ENCODE results near the gene UBAC2. TPM values are rescaled to one million over a fixed set of nuclear protein-coding genes. Genes with fewer than 3 reads are reported as not detected.

The UBAC2 gene
- total and polyA plus RNA-seq, 4 experiments from 2014 or later, result 88.4 to 161 (median 101) TPM

DNA sequence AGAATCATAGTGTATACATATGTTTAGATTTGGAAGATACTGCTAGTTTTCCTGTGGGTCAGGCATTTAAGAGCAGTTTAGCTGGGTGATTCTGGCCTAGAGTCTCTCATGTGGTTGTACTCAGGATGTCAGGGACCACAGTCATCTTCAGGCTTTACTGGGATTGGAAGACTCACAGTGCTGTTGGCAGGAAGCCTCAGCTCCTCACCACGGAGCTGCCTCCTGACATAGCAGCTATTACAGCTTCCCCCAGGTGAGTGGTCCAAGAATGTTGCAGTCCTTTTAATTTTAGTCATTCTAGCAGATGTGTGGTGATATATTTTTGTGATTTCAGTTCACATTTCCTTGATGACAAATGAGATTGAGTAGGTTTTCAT is 74.4 kb downstream of the UBAC2 start:
- H3K36me3 Mint-ChIP-seq, result peaks cover 26 to 34% of the 10 kb centered on the region in 2 donors
- CTCF ChIA-PET (ENCODE audit: partially characterized antibody), result interaction anchor here (0.6 to 15.1 kb wide), 15 partner anchors 8 to 164 kb away, joined by 3 to 564 read pairs (median 13); partner anchors contain the start of genes GPR183 and UBAC2

GRCh38 chr13:99276706-99277105 is 76.1 kb downstream of the UBAC2 start:
- Histone ChIP-seq H3K27ac (ENCODE audit: low read depth, low read length) (no peak overlapping the region), H3K4me1 (ENCODE audit: insufficient read depth, low read length) (peaks cover 93% of the 10 kb centered on the region), H3K4me3 (ENCODE audit: low read length in 2 of 2) (no peak overlapping the region), H3K9me3 (ENCODE audit: control insufficient read depth in 1 of 2, low read length in 2 of 2) (no peaks in the 10 kb centered on the region), H3K27me3 (ENCODE audit: insufficient read depth, low read length) (no peaks in the 10 kb centered on the region), H3K36me3 (ENCODE audit: insufficient read depth, low read length) (no peaks in the 10 kb centered on the region)
- peak overlapping the region in 5 of 8 donors; percentile 14 to 73 (median 25) for H3K4me3 Mint-ChIP-seq
- peak overlapping the region; percentile 49 to 97 (median 88) for H3K27ac Mint-ChIP-seq
- intact Hi-C loops (cut with micrococcal nuclease), result no loop called here
- POLR2A ChIA-PET (ENCODE audit: partially characterized antibody), result interaction anchor here (0.7 to 9.6 kb wide), 5 partner anchors 9 to 149 kb away, joined by 3 to 349 read pairs (median 4); partner anchors contain the start of gene GPR183
- H3K27me3 Mint-ChIP-seq, result no peaks in the 10 kb centered on the region
- H3K36me3 Mint-ChIP-seq, result peaks cover 38 to 42% of the 10 kb centered on the region in 2 donors
- CTCF ChIA-PET (ENCODE audit: partially characterized antibody), result interaction anchor here (1.1 to 15.1 kb wide), 9 partner anchors 10 to 162 kb away, joined by 3 to 564 read pairs (median 22); partner anchors contain the start of genes GPR183 and UBAC2
- peaks cover 77 to 99% (median 88%) of the 10 kb centered on the region in 4 donors for H3K4me1 Mint-ChIP-seq
- H3K9me3 Mint-ChIP-seq, result peaks cover 0 to 17% (median 5%) of the 10 kb centered on the region in 8 donors
- DNase-seq, result no peak

More for the DNA sequence above, 74.4 kb downstream of the UBAC2 start:
- peak overlapping the region in 7 of 8 donors; percentile 43 to 86 (median 74) for H3K4me3 Mint-ChIP-seq
- DNase-seq, result peak; percentile 46 to 67 (median 54)
- Histone ChIP-seq H3K4me3 (ENCODE audit: low read length in 2 of 2) (peak overlapping the region in 1 of 2 donors; percentile 3), H3K36me3 (ENCODE audit: insufficient read depth, low read length) (no peaks in the 10 kb centered on the region), H3K27ac (ENCODE audit: low read depth, low read length) (peak overlapping the region; percentile 11), H3K9me3 (ENCODE audit: control insufficient read depth in 1 of 2, low read length in 2 of 2) (no peaks in the 10 kb centered on the region), H3K4me1 (ENCODE audit: insufficient read depth, low read length) (peaks cover 93% of the 10 kb centered on the region), H3K27me3 (ENCODE audit: insufficient read depth, low read length) (no peaks in the 10 kb centered on the region)
- POLR2A ChIA-PET (ENCODE audit: partially characterized antibody), result interaction anchor here (0.9 to 9.6 kb wide), 19 partner anchors 9 to 330 kb away, joined by 3 to 349 read pairs (median 6); partner anchors contain the start of genes GPR183 and UBAC2
- peak overlapping the region; percentile 80 to 98 (median 94) for H3K27ac Mint-ChIP-seq
- H3K27me3 Mint-ChIP-seq, result no peaks in the 10 kb centered on the region
- intact Hi-C loops (cut with micrococcal nuclease), result loop anchor here (1.0 kb wide), 1 partner anchor 12 kb away; no protein-coding TSS in a partner anchor
- peaks cover 0 to 17% (median 5%) of the 10 kb centered on the region in 8 donors for H3K9me3 Mint-ChIP-seq
- H3K4me1 Mint-ChIP-seq, result peaks cover 79 to 99% (median 89%) of the 10 kb centered on the region in 4 donors

DNA sequence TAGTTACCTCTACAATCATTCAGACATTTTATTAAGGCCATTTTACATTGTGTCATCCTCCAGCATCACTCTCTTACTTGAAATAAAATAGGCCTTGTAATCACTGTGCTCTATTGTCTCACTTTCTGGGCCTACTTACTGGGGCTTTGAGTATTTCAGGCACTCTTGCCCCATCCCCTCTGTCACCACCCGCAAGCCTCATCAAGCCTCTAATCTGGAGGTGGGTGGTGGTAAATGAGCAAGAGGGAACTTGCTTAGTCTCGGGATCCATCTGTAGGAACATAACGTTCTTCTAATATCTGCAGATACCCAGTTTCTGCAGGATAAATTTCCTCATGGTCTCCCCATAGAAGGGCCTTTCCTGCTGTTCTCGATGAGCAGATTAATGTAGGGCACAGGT is 77.0 kb downstream of the UBAC2 start:
- no peak for DNase-seq
- Mint-ChIP-seq H3K9me3 (peaks cover 0 to 9% (median 2%) of the 10 kb centered on the region in 8 donors), H3K4me3 (peak overlapping the region in 6 of 8 donors; percentile 1 to 74 (median 14)), H3K4me1 (peaks cover 80 to 99% (median 90%) of the 10 kb centered on the region in 4 donors), H3K36me3 (peaks cover 36 to 39% of the 10 kb centered on the region in 2 donors), H3K27ac (peak overlapping the region; percentile 15 to 88 (median 67)), H3K27me3 (no peaks in the 10 kb centered on the region)
- H3K36me3 ChIP-seq (ENCODE audit: insufficient read depth, low read length), result no peaks in the 10 kb centered on the region
- intact Hi-C loops (cut with micrococcal nuclease), result no loop called here
- H3K9me3 ChIP-seq (ENCODE audit: control insufficient read depth in 1 of 2, low read length in 2 of 2), result no peaks in the 10 kb centered on the region
- H3K4me3 ChIP-seq (ENCODE audit: low read length in 2 of 2), result no peak overlapping the region
- POLR2A ChIA-PET (ENCODE audit: partially characterized antibody), result interaction anchor here (1.1 to 10.2 kb wide), 4 partner anchors 22 to 109 kb away, joined by 3 to 406 read pairs (median 6); partner anchors contain the start of gene GPR183
- H3K27ac ChIP-seq (ENCODE audit: low read depth, low read length), result no peak overlapping the region
- peaks cover 93% of the 10 kb centered on the region for H3K4me1 ChIP-seq (ENCODE audit: insufficient read depth, low read length)
- no peaks in the 10 kb centered on the region for H3K27me3 ChIP-seq (ENCODE audit: insufficient read depth, low read length)
- CTCF ChIA-PET (ENCODE audit: partially characterized antibody), result interaction anchor here (1.0 to 15.1 kb wide), 5 partner anchors 9 to 163 kb away, joined by 3 to 315 read pairs (median 23); no protein-coding TSS in a partner anchor

- Histone ChIP-seq H3K27ac (ENCODE audit: low read depth, low read length) (no peak overlapping the region), H3K4me3 (ENCODE audit: low read length in 2 of 2) (no peak overlapping the region), H3K36me3 (ENCODE audit: insufficient read depth, low read length) (no peaks in the 10 kb centered on the region), H3K27me3 (ENCODE audit: insufficient read depth, low read length) (no peaks in the 10 kb centered on the region), H3K4me1 (ENCODE audit: insufficient read depth, low read length) (peaks cover 95% of the 10 kb centered on the region), H3K9me3 (ENCODE audit: control insufficient read depth in 1 of 2, low read length in 2 of 2) (no peaks in the 10 kb centered on the region)
- H3K27me3 Mint-ChIP-seq, result no peaks in the 10 kb centered on the region
- peak overlapping the region in 6 of 8 donors; percentile 13 to 63 (median 30) for H3K4me3 Mint-ChIP-seq
- CTCF ChIA-PET (ENCODE audit: partially characterized antibody), result interaction anchor here (1.0 to 12.4 kb wide), 6 partner anchors 9 to 162 kb away, joined by 3 to 139 read pairs (median 10); no protein-coding TSS in a partner anchor
- H3K36me3 Mint-ChIP-seq, result peaks cover 30 to 38% of the 10 kb centered on the region in 2 donors
- H3K4me1 Mint-ChIP-seq, result peaks cover 84 to 99% (median 91%) of the 10 kb centered on the region in 4 donors
- no peak for DNase-seq
- peak overlapping the region; percentile 25 to 88 (median 65) for H3K27ac Mint-ChIP-seq
- POLR2A ChIA-PET (ENCODE audit: partially characterized antibody), result interaction anchor here (1.1 to 10.2 kb wide), 5 partner anchors 10 to 109 kb away, joined by 3 to 406 read pairs (median 6); partner anchors contain the start of gene GPR183
- intact Hi-C loops (cut with micrococcal nuclease), result no loop called here
- H3K9me3 Mint-ChIP-seq, result peaks cover 0 to 4% (median 0%) of the 10 kb centered on the region in 8 donors
Measured at GRCh38 chr13:99278200-99278599, 77.5 kb downstream of the UBAC2 start.

- ChIA-PET POLR2A (ENCODE audit: partially characterized antibody) (interaction anchor here (1.0 to 10.2 kb wide), 6 partner anchors 10 to 111 kb away, joined by 3 to 406 read pairs (median 6); partner anchors contain the start of gene GPR183), CTCF (ENCODE audit: partially characterized antibody) (interaction anchor here (1.1 to 12.4 kb wide), 7 partner anchors 10 to 157 kb away, joined by 3 to 139 read pairs (median 4); no protein-coding TSS in a partner anchor)
- Histone ChIP-seq H3K36me3 (ENCODE audit: insufficient read depth, low read length) (no peaks in the 10 kb centered on the region), H3K4me3 (ENCODE audit: low read length in 2 of 2) (no peak overlapping the region), H3K9me3 (ENCODE audit: control insufficient read depth in 1 of 2, low read length in 2 of 2) (no peaks in the 10 kb centered on the region), H3K4me1 (ENCODE audit: insufficient read depth, low read length) (peaks cover 96% of the 10 kb centered on the region), H3K27ac (ENCODE audit: low read depth, low read length) (no peak overlapping the region), H3K27me3 (ENCODE audit: insufficient read depth, low read length) (no peaks in the 10 kb centered on the region)
- H3K4me1 Mint-ChIP-seq, result peaks cover 80 to 99% (median 90%) of the 10 kb centered on the region in 4 donors
- H3K9me3 Mint-ChIP-seq, result no peaks in the 10 kb centered on the region
- H3K4me3 Mint-ChIP-seq, result peak overlapping the region in 5 of 8 donors; percentile 2 to 69 (median 57)
- no peak for DNase-seq
- H3K27me3 Mint-ChIP-seq, result no peaks in the 10 kb centered on the region
- H3K36me3 Mint-ChIP-seq, result peaks cover 29 to 35% of the 10 kb centered on the region in 2 donors
- intact Hi-C loops (cut with micrococcal nuclease), result no loop called here
- peak overlapping the region; percentile 80 to 99 (median 97) for H3K27ac Mint-ChIP-seq
Measured at GRCh38 chr13:99278843-99279242, 78.2 kb downstream of the UBAC2 start.

GRCh38 chr13:99279637-99280036 is 79.0 kb downstream of the UBAC2 start:
- DNase-seq, result no peak
- ChIA-PET CTCF (ENCODE audit: partially characterized antibody) (interaction anchor here (1.2 to 12.4 kb wide), 8 partner anchors 9 to 157 kb away, joined by 3 to 139 read pairs (median 10); no protein-coding TSS in a partner anchor), POLR2A (ENCODE audit: partially characterized antibody) (interaction anchor here (1.0 to 10.2 kb wide), 9 partner anchors 8 to 111 kb away, joined by 3 to 406 read pairs (median 6); partner anchors contain the start of gene GPR183)
- Mint-ChIP-seq H3K4me1 (peaks cover 77 to 99% (median 90%) of the 10 kb centered on the region in 4 donors), H3K36me3 (peaks cover 29 to 35% of the 10 kb centered on the region in 2 donors), H3K27ac (peak overlapping the region; percentile 84 to 100 (median 97)), H3K27me3 (no peaks in the 10 kb centered on the region), H3K4me3 (peak overlapping the region in 5 of 8 donors; percentile 23 to 91 (median 57)), H3K9me3 (no peaks in the 10 kb centered on the region)
- no peaks in the 10 kb centered on the region for H3K9me3 ChIP-seq (ENCODE audit: control insufficient read depth in 1 of 2, low read length in 2 of 2)
- peaks cover 96% of the 10 kb centered on the region for H3K4me1 ChIP-seq (ENCODE audit: insufficient read depth, low read length)
- H3K36me3 ChIP-seq (ENCODE audit: insufficient read depth, low read length), result no peaks in the 10 kb centered on the region
- H3K27ac ChIP-seq (ENCODE audit: low read depth, low read length), result no peak overlapping the region
- H3K4me3 ChIP-seq (ENCODE audit: low read length in 2 of 2), result no peak overlapping the region
- intact Hi-C loops (cut with micrococcal nuclease), result loop anchor here (10.0 kb wide), 1 partner anchor 325 kb away; the partner anchor contains the start of gene CLYBL
- H3K27me3 ChIP-seq (ENCODE audit: insufficient read depth, low read length), result no peaks in the 10 kb centered on the region

Measured in CD4-positive, alpha-beta memory T cell (primary cell).